DOHH2 (cell line): ENCODE results near the gene PEX10.

Experiments used
- H3F3A ChIP-seq: fragments of 200-600 bp; sonication (generic), shearing (Covaris generic); 2 replicates; pipeline ENCODE4 v1.6.0; 2016; ENCODE audit warnings: antibody characterized with exemption, mild to moderate bottlenecking; ENCODE audit not compliant: control insufficient read depth, insufficient read depth
- H3K27ac ChIP-seq: fragments of 200-600 bp; sonication (generic); 2 replicates; pipeline ENCODE4 v1.5.1; 2014; ENCODE audit warnings: low read depth, mild to moderate bottlenecking, low read length, moderate library complexity
- H3K27me3 ChIP-seq: fragments of 200-600 bp; sonication (generic); 2 replicates; pipeline ENCODE4 v1.6.1; 2014; ENCODE audit warnings: mild to moderate bottlenecking, low read length, mixed read lengths; ENCODE audit not compliant: control insufficient read depth
- H3K36me3 ChIP-seq: fragments of 200-600 bp; sonication (generic); 2 replicates; pipeline ENCODE4 v1.6.1; 2014; ENCODE audit warnings: mild to moderate bottlenecking, low read length, moderate library complexity, mixed read lengths; ENCODE audit not compliant: control insufficient read depth
- H3K4me1 ChIP-seq: fragments of 200-600 bp; sonication (generic); 2 replicates; pipeline ENCODE4 v1.6.1; 2014; ENCODE audit warnings: mild to moderate bottlenecking, low read length, mixed read lengths; ENCODE audit not compliant: control insufficient read depth
- H3K4me2 ChIP-seq: fragments of 200-600 bp; sonication (generic); 2 replicates; pipeline ENCODE4 v1.6.0; 2014; ENCODE audit warnings: mild to moderate bottlenecking, low read length, moderate library complexity
- H3K4me3 ChIP-seq: fragments of 200-600 bp; sonication (generic); 2 replicates; pipeline ENCODE4 v1.5.1; 2014; ENCODE audit warnings: mild to moderate bottlenecking, low read length, mixed read lengths
- H3K79me2 ChIP-seq: fragments of 200-600 bp; sonication (generic); 2 replicates; pipeline ENCODE4 v1.6.1; 2014; ENCODE audit warnings: mild to moderate bottlenecking, low read length, mixed read lengths; ENCODE audit not compliant: control insufficient read depth
- H3K9me2 ChIP-seq: fragments of 200-600 bp; sonication (generic); replicated peaks from 2 replicates; pipeline ENCODE4 v1.6.1; 2014; ENCODE audit warnings: mild to moderate bottlenecking, low read length, mixed read lengths; ENCODE audit not compliant: control insufficient read depth
- H3K9me3 ChIP-seq: fragments of 200-600 bp; sonication (generic); 2 replicates; pipeline ENCODE4 v1.6.1; 2014; ENCODE audit warnings: antibody characterized with exemption, low read length, mixed read lengths; ENCODE audit not compliant: control insufficient read depth, insufficient read depth
- H4K20me1 ChIP-seq: fragments of 200-600 bp; sonication (generic); 2 replicates; pipeline ENCODE4 v1.6.0; 2014; ENCODE audit warnings: low read depth, mild to moderate bottlenecking, antibody characterized with exemption, low read length, moderate library complexity; ENCODE audit not compliant: control insufficient read depth, insufficient read depth
- CTCF ChIP-seq: fragments of 200-600 bp; sonication (generic); IDR thresholded peaks from one replicate; pipeline ENCODE4 v1.5.1; 2014; ENCODE audit warnings: antibody characterized with exemption, mild to moderate bottlenecking, low read depth, low read length; ENCODE audit not compliant: poor library complexity, severe bottlenecking
- EZH2phosphoT487 ChIP-seq: fragments of 200-600 bp; sonication (generic); IDR thresholded peaks from 2 replicates; pipeline ENCODE4 v1.6.1; 2017; ENCODE audit warnings: borderline replicate concordance, mild to moderate bottlenecking, antibody characterized with exemption, low read length, moderate library complexity, mixed read lengths

PEX10 gene

GRCh38 chr1:2455757-2456156, 43.4 kb upstream of the PEX10 start:
- H3F3A ChIP-seq = no peaks in the 10 kb centered on the region
- H3K79me2 ChIP-seq = no peaks in the 10 kb centered on the region
- no peak for TF ChIP-seq CTCF
- no peak for TF ChIP-seq EZH2phosphoT487
- no peak overlapping the region for H3K4me3 ChIP-seq
- H3K27ac ChIP-seq = no peak overlapping the region
- no peaks in the 10 kb centered on the region for H3K9me2 ChIP-seq
- no peaks in the 10 kb centered on the region for H3K4me1 ChIP-seq
- H3K9me3 ChIP-seq = no peaks in the 10 kb centered on the region
- H3K36me3 ChIP-seq = no peaks in the 10 kb centered on the region
- H3K27me3 ChIP-seq = no peaks in the 10 kb centered on the region
- H3K4me2 ChIP-seq = no peak overlapping the region
- no peaks in the 10 kb centered on the region for H4K20me1 ChIP-seq

GRCh38 chr1:2454227-2454626, 41.9 kb upstream of the PEX10 start:
- Histone ChIP-seq H3K4me1 (no peaks in the 10 kb centered on the region), H3K79me2 (no peaks in the 10 kb centered on the region), H3F3A (no peaks in the 10 kb centered on the region), H4K20me1 (no peaks in the 10 kb centered on the region), H3K27me3 (no peaks in the 10 kb centered on the region), H3K27ac (no peak overlapping the region), H3K36me3 (no peaks in the 10 kb centered on the region), H3K4me3 (no peak overlapping the region), H3K9me3 (no peaks in the 10 kb centered on the region), H3K4me2 (no peak overlapping the region), H3K9me2 (no peaks in the 10 kb centered on the region)
- TF ChIP-seq CTCF (no peak), EZH2phosphoT487 (no peak)

GRCh38 chr1:2452932-2453315, 40.6 kb upstream of the PEX10 start:
- no peaks in the 10 kb centered on the region for H3K36me3 ChIP-seq
- no peaks in the 10 kb centered on the region for H3K27me3 ChIP-seq
- no peak overlapping the region for H3K27ac ChIP-seq
- H3F3A ChIP-seq = no peaks in the 10 kb centered on the region
- H4K20me1 ChIP-seq = no peaks in the 10 kb centered on the region
- H3K4me1 ChIP-seq = no peaks in the 10 kb centered on the region
- H3K9me2 ChIP-seq = no peaks in the 10 kb centered on the region
- TF ChIP-seq CTCF (no peak), EZH2phosphoT487 (no peak)
- no peak overlapping the region for H3K4me3 ChIP-seq
- no peaks in the 10 kb centered on the region for H3K79me2 ChIP-seq
- H3K4me2 ChIP-seq = no peak overlapping the region
- no peaks in the 10 kb centered on the region for H3K9me3 ChIP-seq
